Heart left ventricle (tissue), 16 donors: ENCODE data around the gene GABBR2. TPM values are rescaled to one million over a fixed set of nuclear protein-coding genes. Genes with fewer than 3 reads are reported as not detected.

Experiments used
- ATAC-seq, 4 donors: fragments of 200-7000 bp; cut with Tn5 transposase; one replicate each; pipeline ENCODE4 v1.9.1; 2020 to 2022; ENCODE audit warnings: moderate library complexity in 4 of 4, mild to moderate bottlenecking in 3 of 4, moderate number of reproducible peaks in 1 of 4
- DNase-seq, 5 donors: peaks; one replicate each; pipeline ENCODE4 v3.0.0-alpha.2; 2020
- H3K27ac ChIP-seq, 12 donors: fragments of 200-600 bp; sonication (generic) in 4 of 12; one replicate each; pipeline versions ENCODE4 v1.5.0 to v1.8.0; 2016 to 2022; ENCODE audit warnings: mild to moderate bottlenecking in 2 of 12
- H3K27me3 ChIP-seq, 9 donors: fragments of 200-600 bp; sonication (generic) in 2 of 9; one replicate each; pipeline versions ENCODE4 v1.5.1 to v1.8.0; 2016 to 2022; ENCODE audit warnings: mild to moderate bottlenecking in 3 of 9
- H3K36me3 ChIP-seq, 9 donors: fragments of 200-600 bp; sonication (generic) in 2 of 9; one replicate each; pipeline versions ENCODE4 v1.5.0 to v1.8.0; 2018 to 2022; ENCODE audit warnings: mild to moderate bottlenecking in 2 of 9
- H3K4me1 ChIP-seq, 12 donors: fragments of 200-600 bp; sonication (generic) in 4 of 12; one replicate each; pipeline versions ENCODE4 v1.5.0 to v1.8.0; 2016 to 2022; ENCODE audit warnings: mild to moderate bottlenecking in 3 of 12
- H3K4me3 ChIP-seq, 12 donors: fragments of 200-600 bp; sonication (generic) in 4 of 12; one replicate each; pipeline versions ENCODE4 v1.5.0 to v1.8.0; 2017 to 2022; ENCODE audit warnings: mild to moderate bottlenecking in 9 of 12, moderate library complexity in 4 of 12
- H3K9me3 ChIP-seq, 12 donors: fragments of 200-600 bp; sonication (generic) in 4 of 12; one replicate each; pipeline versions ENCODE4 v1.5.0 to v1.8.0; 2016 to 2022; ENCODE audit warnings: mild to moderate bottlenecking in 1 of 12
- POLR2A ChIP-seq, 2 donors: fragments of 450-650 bp; IDR thresholded peaks; one replicate each; pipeline ENCODE4 v1.6.1; 2017; ENCODE audit warnings: antibody characterized with exemption in 2 of 2, mild to moderate bottlenecking in 2 of 2, moderate library complexity in 2 of 2
- WGBS, 4 donors: extraction: QIAGEN DNeasy Blood & Tissue Kit in 2 of 4; methylation state at CpG; one replicate each; pipeline versions ENCODE4 v1.1.5 to v1.1.7; 2013 to 2018; 5-methylcytosine and 5-hydroxymethylcytosine counted together
- intact Hi-C, 10 donors: fragments of 100-400 bp; cut with DNase I; formaldehyde crosslinking; loops; one replicate each; pipeline versions ENCODE4 v1.11.1 to v1.14.2; 2022
- polyA plus RNA-seq, 2 donors: library from polyadenylated mRNA; stranded (reverse); fragments of 200-250 nt; gene quantifications; one replicate each; pipeline ENCODE4 v1.2.3, GENCODE V29; 2013
- total RNA-seq, 9 donors: library from RNA; depleted of rRNA in 2 of 9; stranded (reverse); fragments of >200 nt in 2 of 9; fragmentation: NEBNext Ultra II Directional in 3 of 9; extraction: Animal tissue kit (Norgen Biotek cat#: 25700) in 3 of 9; gene quantifications; one replicate each; pipeline versions ENCODE4 v1.1.0 to v1.2.4, GENCODE V29; 2016 to 2023
- TF ChIP-seq, protein P1 (sequence below), 12 donors: fragments of 200-600 bp; sonication (generic) in 4 of 12; IDR thresholded peaks; one replicate each; pipeline versions ENCODE4 v1.5.0 to v1.8.0; 2018 to 2022; ENCODE audit warnings: antibody characterized with exemption in 12 of 12, mild to moderate bottlenecking in 5 of 12
- donor health status: ischemic (EF 13 %, LVEDD 7.1; RV severe dilation, severe dysfunction).
- donor health status: healthy with polysubstance abuse.
- donor health status: DM: no; HTN: yes; CAD: no.
- donor health status: DM: no; HTN: no; CAD: no.
- donor health status: ischemic (EF 25% LVEDD 6.9; RV normal size, moderate dysfunction).
- donor health status: ischemic (EF 25% LVEDD 5.7; RV mildly dilated, moderate dysfunction).
- donor health status: healthy.
- donor health status: DM: yes; HTN: yes; CAD: no.
- donor health status: ischemic (EF 35%, LVEDD 5.7; RV mildly dilated, moderate dysfunction).
- donor health status: nonischemic (EF 11% LVEDD 7.7; RV severe dilation, severe dysfunction).
- donor health status: DM: yes; HTN: yes; CAD: no.
- donor health status: PGD.
- donor health status: ischemic (EF 29% LVEDD 5.4; RV normal size, mild dysfunction).
- donor health status: nonischemic (EF 23%, LVEDD 6.1; RV moderate dilation, normal function).

Gene GABBR2
- total and polyA plus RNA-seq, 11 donors: 0.11 to 3.4 (median 0.58) TPM

DNA sequence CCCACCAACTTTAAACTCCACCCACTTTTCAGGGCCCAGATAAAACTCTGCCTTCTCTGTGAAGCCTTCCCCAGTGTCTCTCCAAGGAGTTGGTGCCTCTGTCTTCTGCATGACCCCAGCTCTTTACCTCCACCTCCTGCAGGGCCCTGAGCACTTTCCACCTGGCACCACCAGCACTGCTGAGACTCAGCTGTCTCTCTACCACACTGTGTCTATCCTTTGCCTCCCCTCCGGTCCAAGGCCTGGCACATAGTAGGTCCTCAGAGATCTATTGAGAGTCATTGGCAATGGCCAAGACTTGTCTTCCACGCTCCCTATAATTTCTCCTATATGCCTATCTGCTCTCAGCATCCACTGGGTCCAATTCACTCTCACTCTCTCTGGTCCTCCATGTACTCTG lies 12.9 kb upstream of the GABBR2 start:
- H3K9me3 ChIP-seq: peaks cover 0 to 11% (median 0%) of the 10 kb centered on the region in 12 donors
- no peak overlapping the region for H3K27ac ChIP-seq
- no peaks in the 10 kb centered on the region for H3K36me3 ChIP-seq
- DNase-seq (no peak), ATAC-seq (no peak)
- 88 to 94% (median 92%) methylated on average over 2 of the region's 2 CpGs for WGBS, 4 donors
- TF ChIP-seq, protein P1, sequence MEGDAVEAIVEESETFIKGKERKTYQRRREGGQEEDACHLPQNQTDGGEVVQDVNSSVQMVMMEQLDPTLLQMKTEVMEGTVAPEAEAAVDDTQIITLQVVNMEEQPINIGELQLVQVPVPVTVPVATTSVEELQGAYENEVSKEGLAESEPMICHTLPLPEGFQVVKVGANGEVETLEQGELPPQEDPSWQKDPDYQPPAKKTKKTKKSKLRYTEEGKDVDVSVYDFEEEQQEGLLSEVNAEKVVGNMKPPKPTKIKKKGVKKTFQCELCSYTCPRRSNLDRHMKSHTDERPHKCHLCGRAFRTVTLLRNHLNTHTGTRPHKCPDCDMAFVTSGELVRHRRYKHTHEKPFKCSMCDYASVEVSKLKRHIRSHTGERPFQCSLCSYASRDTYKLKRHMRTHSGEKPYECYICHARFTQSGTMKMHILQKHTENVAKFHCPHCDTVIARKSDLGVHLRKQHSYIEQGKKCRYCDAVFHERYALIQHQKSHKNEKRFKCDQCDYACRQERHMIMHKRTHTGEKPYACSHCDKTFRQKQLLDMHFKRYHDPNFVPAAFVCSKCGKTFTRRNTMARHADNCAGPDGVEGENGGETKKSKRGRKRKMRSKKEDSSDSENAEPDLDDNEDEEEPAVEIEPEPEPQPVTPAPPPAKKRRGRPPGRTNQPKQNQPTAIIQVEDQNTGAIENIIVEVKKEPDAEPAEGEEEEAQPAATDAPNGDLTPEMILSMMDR (IDR thresholded peaks at IDR 0.05): no peak
- TF ChIP-seq POLR2A (IDR thresholded peaks at IDR 0.05): no peak
- H3K27me3 ChIP-seq: peaks cover 0 to 28% (median 4%) of the 10 kb centered on the region in 9 donors
- no peak overlapping the region for H3K4me3 ChIP-seq
- intact Hi-C loops: no loop called here
- no peaks in the 10 kb centered on the region for H3K4me1 ChIP-seq

DNA sequence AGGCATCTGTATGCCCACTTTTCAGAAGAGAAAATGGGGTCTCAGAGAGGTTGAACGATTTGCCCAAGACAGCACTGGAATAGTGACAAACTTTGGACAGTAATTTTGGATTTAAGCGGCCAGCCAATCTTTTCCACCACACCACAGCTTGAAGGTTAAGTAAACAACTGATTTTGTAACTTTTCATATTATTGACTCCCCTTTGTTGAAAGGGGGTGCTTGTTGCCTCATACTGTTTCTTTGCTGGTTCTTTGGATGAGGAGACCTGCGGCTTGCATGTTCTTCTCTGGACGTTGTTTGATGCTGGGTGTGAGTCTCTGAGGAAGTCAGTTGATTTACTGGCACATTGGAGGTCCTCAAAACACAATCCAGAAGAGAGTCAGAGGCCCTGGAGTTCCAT lies 11.7 kb upstream of the GABBR2 start:
- H3K36me3 ChIP-seq: no peaks in the 10 kb centered on the region
- H3K27ac ChIP-seq: no peak overlapping the region
- ATAC-seq (no peak), DNase-seq (no peak)
- intact Hi-C loops: no loop called here
- no peaks in the 10 kb centered on the region for H3K4me1 ChIP-seq
- no peak overlapping the region for H3K4me3 ChIP-seq
- peaks cover 0 to 23% (median 4%) of the 10 kb centered on the region in 9 donors for H3K27me3 ChIP-seq
- TF ChIP-seq, protein P1 (IDR thresholded peaks at IDR 0.05): no peak
- no peak for TF ChIP-seq POLR2A (IDR thresholded peaks at IDR 0.05)
- peaks cover 0 to 11% (median 0%) of the 10 kb centered on the region in 12 donors for H3K9me3 ChIP-seq
- 83 to 92% (median 86%) methylated on average over 4 of the region's 4 CpGs for WGBS, 4 donors

DNA sequence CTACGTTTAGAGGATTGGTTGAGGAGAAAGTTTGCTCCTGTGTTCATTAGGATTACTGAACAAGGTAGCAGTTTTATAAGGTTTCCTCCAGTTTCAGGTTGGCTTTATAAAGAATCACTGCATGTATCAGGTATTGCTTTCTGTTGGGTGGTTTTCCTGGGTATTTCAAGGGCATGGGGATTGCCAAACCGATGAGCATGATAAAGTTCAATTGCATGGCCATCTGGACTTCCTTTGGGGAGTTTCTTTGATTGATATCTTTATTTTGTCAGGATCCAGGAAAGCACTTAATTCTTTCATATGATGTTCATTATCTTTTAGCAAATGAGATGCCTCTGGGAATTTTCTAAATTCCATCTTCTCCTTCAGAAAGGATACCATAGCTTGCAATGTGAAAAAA lies 10.3 kb upstream of the GABBR2 start:
- ATAC-seq: no peak
- TF ChIP-seq POLR2A (IDR thresholded peaks at IDR 0.05): no peak
- TF ChIP-seq, protein P1 (IDR thresholded peaks at IDR 0.05): no peak

DNA sequence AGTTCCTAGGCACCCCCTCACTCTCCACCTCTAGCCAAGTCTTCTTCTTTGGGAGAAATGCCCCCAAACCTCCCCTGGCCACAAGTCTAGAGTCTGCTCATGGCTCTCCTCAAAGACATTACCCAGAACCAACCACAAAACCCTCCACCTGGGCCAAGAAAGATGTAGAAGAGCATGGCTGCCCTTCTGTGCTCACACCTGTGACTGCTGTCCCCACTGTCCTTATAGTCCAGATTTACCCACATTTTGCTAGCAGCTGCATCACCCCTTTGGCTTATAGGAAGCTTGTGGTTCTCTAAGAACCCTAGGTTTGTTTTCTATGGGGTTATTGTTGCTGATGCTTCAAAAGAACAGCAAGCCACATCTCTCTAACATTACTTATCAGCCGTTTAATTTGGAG lies 6.1 kb upstream of the GABBR2 start:
- 42 to 74% (median 56%) methylated on average over 1 of the region's 1 CpG for WGBS, 4 donors
- ATAC-seq (no peak), DNase-seq (no peak)
- Histone ChIP-seq H3K27ac (no peak overlapping the region), H3K4me3 (no peak overlapping the region), H3K4me1 (no peaks in the 10 kb centered on the region), H3K9me3 (no peaks in the 10 kb centered on the region), H3K27me3 (peaks cover 4 to 37% (median 18%) of the 10 kb centered on the region in 9 donors), H3K36me3 (no peaks in the 10 kb centered on the region)
- intact Hi-C loops: no loop called here
- TF ChIP-seq, protein P1 (IDR thresholded peaks at IDR 0.05): no peak
- TF ChIP-seq POLR2A (IDR thresholded peaks at IDR 0.05): no peak

More for the DNA sequence above, 10.3 kb upstream of the GABBR2 start:
- intact Hi-C loops: no loop called here
- Histone ChIP-seq H3K4me3 (no peak overlapping the region), H3K9me3 (peaks cover 0 to 5% (median 0%) of the 10 kb centered on the region in 12 donors), H3K36me3 (no peaks in the 10 kb centered on the region), H3K27me3 (peaks cover 0 to 20% (median 1%) of the 10 kb centered on the region in 9 donors), H3K4me1 (no peaks in the 10 kb centered on the region), H3K27ac (no peak overlapping the region)
- 57 to 63% (median 61%) methylated on average over 2 of the region's 2 CpGs for WGBS, 4 donors
- DNase-seq: no peak
